CD14-positive monocyte (primary cell): Measurements from ENCODE around the gene ITLN1. TPM values are rescaled to one million over a fixed set of nuclear protein-coding genes. Genes with fewer than 3 reads are reported as not detected.

Experiments used
- DNase-seq, 3 donors: peaks; one replicate each; pipeline ENCODE4 v3.0.0-alpha.2; 2011 to 2022
- H2AFZ ChIP-seq: 2 replicates; pipeline ENCODE4 v1.6.0; 2012; ENCODE audit warnings: mild to moderate bottlenecking, low read depth, low read length, inconsistent platforms; ENCODE audit not compliant: insufficient read depth, poor library complexity, severe bottlenecking
- H3K27ac ChIP-seq, 2 donors: 1 replicate in 1 of 2; 2 replicates in 1 of 2; pipeline ENCODE4 v1.5.1; 2012 to 2013; ENCODE audit warnings: low read length in 2 of 2, control low read depth in 1 of 2, inconsistent platforms in 1 of 2, low read depth in 1 of 2, mild to moderate bottlenecking in 1 of 2
- H3K27me3 ChIP-seq, 2 donors: one replicate each; pipeline versions ENCODE4 v1.6.0 to v1.6.1; 2011 to 2013; ENCODE audit warnings: low read length in 2 of 2; ENCODE audit not compliant: control insufficient read depth in 2 of 2, insufficient read depth in 2 of 2
- H3K36me3 ChIP-seq, 2 donors: replicated peaks in 1 of 2; 1 replicate in 1 of 2; 2 replicates in 1 of 2; pipeline versions ENCODE4 v1.5.1 to v1.6.1; 2012 to 2013; ENCODE audit warnings: low read length in 2 of 2, control low read depth in 1 of 2, inconsistent platforms in 1 of 2, mild to moderate bottlenecking in 1 of 2; ENCODE audit not compliant: insufficient read depth in 2 of 2, control insufficient read depth in 1 of 2
- H3K4me1 ChIP-seq, 2 donors: 1 replicate in 1 of 2; 2 replicates in 1 of 2; pipeline versions ENCODE4 v1.5.1 to v1.6.1; 2012 to 2013; ENCODE audit warnings: low read length in 2 of 2, control low read depth in 1 of 2, inconsistent platforms in 1 of 2, mild to moderate bottlenecking in 1 of 2, moderate library complexity in 1 of 2; ENCODE audit not compliant: insufficient read depth in 2 of 2, control insufficient read depth in 1 of 2
- H3K4me2 ChIP-seq: replicated peaks from 2 replicates; pipeline ENCODE3; 2012; ENCODE audit warnings: low read length, moderate library complexity, mild to moderate bottlenecking; ENCODE audit not compliant: poor library complexity, severe bottlenecking; ENCODE audit errors: extremely low read depth
- H3K4me3 ChIP-seq, 3 experiments: fragments of 200-600 bp in 1 of 3; sonication (generic) in 1 of 3; replicated peaks in 1 of 3; 1 replicate in 2 of 3; 2 replicates in 1 of 3; pipeline ENCODE4 v1.5.1; 2011 to 2013; ENCODE audit warnings: low read length in 3 of 3, mild to moderate bottlenecking in 3 of 3, control low read depth in 2 of 3, low read depth in 2 of 3, inconsistent platforms in 1 of 3, moderate library complexity in 1 of 3
- H3K79me2 ChIP-seq: 2 replicates; pipeline ENCODE4 v1.6.0; 2012; ENCODE audit warnings: mild to moderate bottlenecking, control low read depth, inconsistent platforms, low read length, moderate library complexity; ENCODE audit not compliant: insufficient read depth
- H3K9ac ChIP-seq: 2 replicates; pipeline ENCODE4 v1.6.0; 2017; ENCODE audit warnings: low read length, mild to moderate bottlenecking; ENCODE audit not compliant: insufficient read depth, poor library complexity, severe bottlenecking
- H3K9me3 ChIP-seq, 2 donors: replicated peaks in 1 of 2; 1 replicate in 1 of 2; 2 replicates in 1 of 2; pipeline versions ENCODE4 v1.5.1 to v1.6.1; 2012 to 2013; ENCODE audit warnings: low read length in 2 of 2, control low read depth in 1 of 2; ENCODE audit not compliant: control insufficient read depth in 1 of 2, insufficient read depth in 1 of 2
- H4K20me1 ChIP-seq: 2 replicates; pipeline ENCODE4 v1.6.0; 2012; ENCODE audit warnings: mild to moderate bottlenecking, low read length, control low read depth, moderate library complexity; ENCODE audit not compliant: insufficient read depth
- H3K27ac Mint-ChIP-seq, 7 donors: one replicate each; pipeline ENCODE4 v1.8.0; 2020; ENCODE audit warnings: mild to moderate bottlenecking in 7 of 7, mixed read lengths in 7 of 7, moderate library complexity in 6 of 7, inconsistent platforms in 2 of 7
- H3K27me3 Mint-ChIP-seq, 3 donors: one replicate each; pipeline ENCODE4 v1.8.0; 2021 to 2022; ENCODE audit warnings: low read depth in 3 of 3, mild to moderate bottlenecking in 3 of 3, mixed read lengths in 3 of 3, moderate library complexity in 3 of 3, inconsistent platforms in 1 of 3
- H3K36me3 Mint-ChIP-seq, 2 donors: one replicate each; pipeline ENCODE4 v1.8.0; 2020; ENCODE audit warnings: mixed read lengths in 2 of 2, inconsistent platforms in 1 of 2, mild to moderate bottlenecking in 1 of 2
- H3K4me1 Mint-ChIP-seq: one replicate; pipeline ENCODE4 v1.8.0; 2020; ENCODE audit warnings: mild to moderate bottlenecking, mixed read lengths
- H3K4me3 Mint-ChIP-seq, 2 donors: one replicate each; pipeline ENCODE4 v1.8.0; 2020; ENCODE audit warnings: mild to moderate bottlenecking in 2 of 2, mixed read lengths in 2 of 2, moderate library complexity in 1 of 2
- H3K9me3 Mint-ChIP-seq, 7 donors: one replicate each; pipeline ENCODE4 v1.8.0; 2020 to 2022; ENCODE audit warnings: mixed read lengths in 7 of 7, mild to moderate bottlenecking in 6 of 7, moderate library complexity in 6 of 7, inconsistent platforms in 2 of 7
- CTCF ChIP-seq: fragments of 200-600 bp; IDR thresholded peaks from one replicate; pipeline ENCODE4 v1.8.0; 2022; ENCODE audit warnings: antibody characterized with exemption, mild to moderate bottlenecking
- WGBS: methylation state at CpG from one replicate; pipeline ENCODE4 v1.1.5; 2013; ENCODE audit warnings: missing lambda C conversion rate; ENCODE audit not compliant: insufficient coverage; 5-methylcytosine and 5-hydroxymethylcytosine counted together
- intact Hi-C, 2 donors: fragments of 100-400 bp; cut with micrococcal nuclease; formaldehyde crosslinking; loops; one replicate each; pipeline versions ENCODE4 v1.15.0 to v1.15.1; 2023
- polyA plus RNA-seq, 3 donors: library from polyadenylated mRNA; depleted of rRNA in 1 of 3; unstranded in 2 of 3; stranded (reverse) in 1 of 3; fragments of 300-500 nt in 2 of 3; fragments of >200 nt in 1 of 3; fragmentation: Illumina TruSeq in 2 of 3; gene quantifications; 1 replicate in 2 of 3; 2 replicates in 1 of 3; pipeline ENCODE4 v1.2.3, GENCODE V29; 2012 to 2021

ITLN1 gene
- polyA plus RNA-seq, 3 donors, result 1.2 to 1.6 (median 1.3) TPM

GRCh38 chr1:160827418-160827817, 57.6 kb downstream of the ITLN1 start:
- Histone ChIP-seq H2AFZ (no peak overlapping the region), H3K79me2 (no peaks in the 10 kb centered on the region), H3K27me3 (no peaks in the 10 kb centered on the region), H3K4me3 (no peak overlapping the region), H4K20me1 (no peaks in the 10 kb centered on the region), H3K27ac (no peak overlapping the region), H3K9ac (no peak overlapping the region), H3K4me1 (peaks cover 0 to 5% of the 10 kb centered on the region in 2 donors), H3K9me3 (no peaks in the 10 kb centered on the region), H3K4me2 (no peak overlapping the region), H3K36me3 (peaks cover 35 to 45% of the 10 kb centered on the region in 2 donors)
- peaks cover 41 to 50% of the 10 kb centered on the region in 2 donors for H3K36me3 Mint-ChIP-seq
- no peak for TF ChIP-seq CTCF
- peak in 2 of 3 donors; percentile 37 to 62 for DNase-seq
- H3K27ac Mint-ChIP-seq, result peak overlapping the region in 4 of 7 donors; percentile 16 to 70 (median 24)
- intact Hi-C loops, result no loop called here
- H3K4me1 Mint-ChIP-seq, result peaks cover 11% of the 10 kb centered on the region
- H3K4me3 Mint-ChIP-seq, result no peak overlapping the region
- H3K27me3 Mint-ChIP-seq, result peaks cover 0 to 1% (median 0%) of the 10 kb centered on the region in 3 donors
- WGBS, result 76% methylated on average over 2 of the region's 2 CpGs
- no peaks in the 10 kb centered on the region for H3K9me3 Mint-ChIP-seq

GRCh38 chr1:160826546-160826945, 58.4 kb downstream of the ITLN1 start:
- H3K27me3 ChIP-seq, result no peaks in the 10 kb centered on the region
- no peaks in the 10 kb centered on the region for H4K20me1 ChIP-seq
- no peaks in the 10 kb centered on the region for H3K9me3 Mint-ChIP-seq
- peaks cover 26 to 36% of the 10 kb centered on the region in 2 donors for H3K36me3 ChIP-seq
- DNase-seq, result no peak
- H3K27ac Mint-ChIP-seq, result peak overlapping the region in 1 of 7 donors; percentile 68
- H3K4me3 ChIP-seq, result no peak overlapping the region
- H3K9ac ChIP-seq, result no peak overlapping the region
- TF ChIP-seq CTCF, result no peak
- H3K79me2 ChIP-seq, result no peaks in the 10 kb centered on the region
- WGBS, result 100% methylated on average over 1 of the region's 1 CpG
- H3K27ac ChIP-seq, result no peak overlapping the region
- H3K27me3 Mint-ChIP-seq, result peaks cover 0 to 1% (median 0%) of the 10 kb centered on the region in 3 donors
- no peak overlapping the region for H3K4me2 ChIP-seq
- peaks cover 0 to 5% of the 10 kb centered on the region in 2 donors for H3K4me1 ChIP-seq
- intact Hi-C loops, result no loop called here
- no peaks in the 10 kb centered on the region for H3K9me3 ChIP-seq
- no peak overlapping the region for H3K4me3 Mint-ChIP-seq
- peaks cover 33 to 42% of the 10 kb centered on the region in 2 donors for H3K36me3 Mint-ChIP-seq
- H2AFZ ChIP-seq, result no peak overlapping the region
- peaks cover 11% of the 10 kb centered on the region for H3K4me1 Mint-ChIP-seq

Other genes with a start within 250 kb of the ITLN1 start
- under 1 TPM in 2 of 3 donors, not detected in 1; 0.13 to 0.65 TPM for gene SLAMF1, start 238.1 kb downstream of the ITLN1 start, polyA plus RNA-seq
- gene CD48, start 173.4 kb downstream of the ITLN1 start, polyA plus RNA-seq, result 100 to 1,000 TPM; 356 to 688 (median 363) TPM
- gene SLAMF7, start 145.9 kb downstream of the ITLN1 start, polyA plus RNA-seq, result 10 to 100 TPM; 15.4 to 16.0 (median 15.8) TPM
- 1 to 10 TPM; 1.4 to 2.7 (median 1.7) TPM for gene LY9, start 89.0 kb downstream of the ITLN1 start, polyA plus RNA-seq
- gene CD244, start 22.3 kb downstream of the ITLN1 start, polyA plus RNA-seq, result 100 to 1,000 TPM in 2 of 3 donors, 10 to 100 TPM in 1; 62.2 to 116 (median 106) TPM
- not detected for gene ITLN2, start 69.6 kb upstream of the ITLN1 start, polyA plus RNA-seq
- 10 to 100 TPM; 28.8 to 58.0 (median 35.9) TPM for gene F11R, start 136.0 kb upstream of the ITLN1 start, polyA plus RNA-seq
- gene TSTD1, start 153.8 kb upstream of the ITLN1 start, polyA plus RNA-seq, result 10 to 100 TPM in 2 of 3 donors, 1 to 10 TPM in 1; 9.9 to 20.3 (median 11.8) TPM
- gene USF1, start 160.8 kb upstream of the ITLN1 start, polyA plus RNA-seq, result 100 to 1,000 TPM in 1 of 3 donors, 10 to 100 TPM in 1, 1 to 10 TPM in 1; 6.3 to 335 (median 25.5) TPM
- 100 to 1,000 TPM; 101 to 140 (median 129) TPM for gene ARHGAP30, start 184.7 kb upstream of the ITLN1 start, polyA plus RNA-seq
- under 1 TPM in 2 of 3 donors, not detected in 1; 0.07 TPM for gene NECTIN4, start 204.4 kb upstream of the ITLN1 start, polyA plus RNA-seq
- under 1 TPM in 1 of 3 donors, not detected in 2; 0.08 TPM for gene KLHDC9, start 213.2 kb upstream of the ITLN1 start, polyA plus RNA-seq
- gene PFDN2, start 232.9 kb upstream of the ITLN1 start, polyA plus RNA-seq, result 10 to 100 TPM; 59.1 to 80.7 (median 65.6) TPM
- 10 to 100 TPM; 28.4 to 84.7 (median 35.7) TPM for gene NIT1, start 232.9 kb upstream of the ITLN1 start, polyA plus RNA-seq
- gene DEDD, start 247.5 kb upstream of the ITLN1 start, polyA plus RNA-seq, result 10 to 100 TPM; 40.9 to 56.3 (median 42.2) TPM